Kidney (tissue), 14 donors: ENCODE measurements around the gene NHERF2. TPM values are rescaled to one million over a fixed set of nuclear protein-coding genes. Genes with fewer than 3 reads are reported as not detected.
"Not testable (repeated sequence)": the region's sequence is repeated elsewhere in the genome, so short reads cannot be mapped to it uniquely, and the experiment has no call there.

Experiments
- DNase-seq, 5 donors: peaks; one replicate each; pipeline ENCODE4 v3.0.0-alpha.2; 2013 to 2020
- FAIRE-seq: peaks from 2 replicates; lab custom pipeline; 2012; peaks lifted over from hg19 to GRCh38; lab: Jason Lieb, UNC
- H3K27ac ChIP-seq, 2 donors: one replicate each; pipeline ENCODE4 v1.7.0; 2013; ENCODE audit warnings: low read depth in 2 of 2, low read length in 2 of 2, inconsistent platforms in 1 of 2
- H3K27me3 ChIP-seq: one replicate; pipeline ENCODE4 v1.7.1; 2013; ENCODE audit warnings: low read length, inconsistent platforms; ENCODE audit not compliant: control insufficient read depth, insufficient read depth
- H3K36me3 ChIP-seq, 3 donors: one replicate each; pipeline versions ENCODE4 v1.7.0 to v1.7.1; 2013; ENCODE audit warnings: low read length in 3 of 3, control low read depth in 1 of 3, inconsistent platforms in 1 of 3; ENCODE audit not compliant: insufficient read depth in 3 of 3, control insufficient read depth in 2 of 3
- H3K4me1 ChIP-seq, 3 donors: one replicate each; pipeline versions ENCODE4 v1.7.0 to v1.7.1; 2013; ENCODE audit warnings: low read length in 3 of 3, inconsistent platforms in 1 of 3, low read depth in 1 of 3; ENCODE audit not compliant: control insufficient read depth in 2 of 3, insufficient read depth in 2 of 3
- H3K4me3 ChIP-seq, 3 donors: one replicate each; pipeline versions ENCODE4 v1.7.0 to v1.8.1; 2013; ENCODE audit warnings: low read length in 3 of 3, control low read depth in 1 of 3, inconsistent platforms in 1 of 3
- H3K9ac ChIP-seq, 3 donors: one replicate each; pipeline versions ENCODE4 v1.7.0 to v1.7.1; 2013; ENCODE audit warnings: low read length in 3 of 3, control low read depth in 1 of 3, inconsistent platforms in 1 of 3
- H3K9me3 ChIP-seq, 3 donors: one replicate each; pipeline versions ENCODE4 v1.7.0 to v1.7.1; 2013; ENCODE audit warnings: low read length in 3 of 3, control low read depth in 1 of 3, inconsistent platforms in 1 of 3; ENCODE audit not compliant: control insufficient read depth in 2 of 3, insufficient read depth in 1 of 3
- intact Hi-C: fragments of 100-400 bp; cut with DNase I; formaldehyde crosslinking; loops from one replicate; pipeline ENCODE4 v1.11.1; 2022
- polyA plus RNA-seq: library from polyadenylated mRNA; stranded (reverse); fragments of 350-450 nt; fragmentation: Illumina TruSeq; extraction: RNeasy Lipid Tissue Mini Kit (QIAGEN cat#74804); gene quantifications from one replicate; pipeline ENCODE4 v1.2.3, GENCODE V29; 2014; ENCODE audit warnings: low read depth, low replicate concordance; ENCODE audit not compliant: insufficient read depth
- total RNA-seq: library from RNA; stranded (reverse); fragmentation: NEBNext Ultra II Directional; extraction: Animal tissue kit (Norgen Biotek cat#: 25700); gene quantifications from one replicate; pipeline ENCODE4 v1.2.1, GENCODE V29; 2021
- TF ChIP-seq, protein P1 (sequence below): IDR thresholded peaks from 3 replicates; pipeline ENCODE4 v1.5.1; 2012; ENCODE audit warnings: mild to moderate bottlenecking, moderate library complexity, borderline replicate concordance; ENCODE audit not compliant: insufficient read depth; ENCODE audit errors: extremely low read depth
- donor health status: control.
- donor health status: control.
- donor health status: control.
- donor health status: control.
- donor health status: control.
- donor health status: DM: yes; HTN: yes; CAD: no.
- donor health status: Normal renal cell carcinoma (clear cell type).

Gene NHERF2
- total and polyA plus RNA-seq, 2 donors from 2014 or later: 238 to 405 TPM

DNA sequence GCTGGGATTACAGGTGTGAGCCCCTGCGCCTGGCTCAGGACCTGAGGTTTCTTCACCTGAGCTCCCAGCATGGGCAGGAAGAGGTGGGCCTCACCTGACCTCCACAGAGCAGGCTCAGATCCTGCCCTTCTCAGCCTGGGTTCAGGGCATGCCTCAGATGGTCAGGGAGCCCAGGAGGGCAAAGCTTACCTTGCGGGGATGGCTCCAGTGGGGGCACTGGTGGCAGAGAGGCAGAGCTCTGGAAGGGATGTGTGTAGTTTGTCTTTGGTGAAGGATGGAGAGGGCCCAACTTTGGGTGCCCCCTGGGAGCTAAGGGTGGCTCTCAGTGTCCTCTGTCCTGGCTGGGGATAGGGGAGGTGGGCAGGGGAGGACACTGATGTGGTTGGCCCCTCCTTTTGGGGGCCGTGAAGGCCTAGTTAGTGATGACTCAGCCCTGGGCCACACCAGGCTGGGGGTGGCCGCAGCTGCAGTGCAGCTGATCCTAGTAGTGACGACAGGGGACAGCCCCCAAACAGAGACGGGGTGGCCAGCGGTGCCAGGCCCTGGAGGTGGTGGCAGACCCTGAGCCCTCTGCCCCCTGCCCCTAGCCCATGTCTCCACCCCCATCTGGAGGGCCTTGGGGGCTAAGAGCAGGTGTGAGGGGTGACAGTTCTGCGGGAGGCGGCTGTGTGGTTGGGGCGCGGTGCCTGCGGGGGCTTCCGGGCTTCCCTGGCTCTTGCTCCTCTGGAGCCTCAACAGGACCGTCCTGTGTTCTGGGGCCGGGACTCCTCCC is 5.8 kb downstream of the NHERF2 start:
- H3K36me3 ChIP-seq: peaks cover 0 to 3% (median 0%) of the 10 kb centered on the region in 3 donors
- H3K27ac ChIP-seq: peak overlapping the region; percentile 76 to 82
- DNase-seq: peak in 1 of 5 donors; percentile 54
- H3K9ac ChIP-seq: no peak overlapping the region
- intact Hi-C loops: no loop called here
- H3K4me3 ChIP-seq: peak overlapping the region in 1 of 3 donors; percentile 60
- no peaks in the 10 kb centered on the region for H3K27me3 ChIP-seq
- FAIRE-seq: no peak
- no peaks in the 10 kb centered on the region for H3K9me3 ChIP-seq
- TF ChIP-seq, protein P1, sequence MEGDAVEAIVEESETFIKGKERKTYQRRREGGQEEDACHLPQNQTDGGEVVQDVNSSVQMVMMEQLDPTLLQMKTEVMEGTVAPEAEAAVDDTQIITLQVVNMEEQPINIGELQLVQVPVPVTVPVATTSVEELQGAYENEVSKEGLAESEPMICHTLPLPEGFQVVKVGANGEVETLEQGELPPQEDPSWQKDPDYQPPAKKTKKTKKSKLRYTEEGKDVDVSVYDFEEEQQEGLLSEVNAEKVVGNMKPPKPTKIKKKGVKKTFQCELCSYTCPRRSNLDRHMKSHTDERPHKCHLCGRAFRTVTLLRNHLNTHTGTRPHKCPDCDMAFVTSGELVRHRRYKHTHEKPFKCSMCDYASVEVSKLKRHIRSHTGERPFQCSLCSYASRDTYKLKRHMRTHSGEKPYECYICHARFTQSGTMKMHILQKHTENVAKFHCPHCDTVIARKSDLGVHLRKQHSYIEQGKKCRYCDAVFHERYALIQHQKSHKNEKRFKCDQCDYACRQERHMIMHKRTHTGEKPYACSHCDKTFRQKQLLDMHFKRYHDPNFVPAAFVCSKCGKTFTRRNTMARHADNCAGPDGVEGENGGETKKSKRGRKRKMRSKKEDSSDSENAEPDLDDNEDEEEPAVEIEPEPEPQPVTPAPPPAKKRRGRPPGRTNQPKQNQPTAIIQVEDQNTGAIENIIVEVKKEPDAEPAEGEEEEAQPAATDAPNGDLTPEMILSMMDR: no peak
- H3K4me1 ChIP-seq: peaks cover 0 to 37% (median 0%) of the 10 kb centered on the region in 3 donors

DNA sequence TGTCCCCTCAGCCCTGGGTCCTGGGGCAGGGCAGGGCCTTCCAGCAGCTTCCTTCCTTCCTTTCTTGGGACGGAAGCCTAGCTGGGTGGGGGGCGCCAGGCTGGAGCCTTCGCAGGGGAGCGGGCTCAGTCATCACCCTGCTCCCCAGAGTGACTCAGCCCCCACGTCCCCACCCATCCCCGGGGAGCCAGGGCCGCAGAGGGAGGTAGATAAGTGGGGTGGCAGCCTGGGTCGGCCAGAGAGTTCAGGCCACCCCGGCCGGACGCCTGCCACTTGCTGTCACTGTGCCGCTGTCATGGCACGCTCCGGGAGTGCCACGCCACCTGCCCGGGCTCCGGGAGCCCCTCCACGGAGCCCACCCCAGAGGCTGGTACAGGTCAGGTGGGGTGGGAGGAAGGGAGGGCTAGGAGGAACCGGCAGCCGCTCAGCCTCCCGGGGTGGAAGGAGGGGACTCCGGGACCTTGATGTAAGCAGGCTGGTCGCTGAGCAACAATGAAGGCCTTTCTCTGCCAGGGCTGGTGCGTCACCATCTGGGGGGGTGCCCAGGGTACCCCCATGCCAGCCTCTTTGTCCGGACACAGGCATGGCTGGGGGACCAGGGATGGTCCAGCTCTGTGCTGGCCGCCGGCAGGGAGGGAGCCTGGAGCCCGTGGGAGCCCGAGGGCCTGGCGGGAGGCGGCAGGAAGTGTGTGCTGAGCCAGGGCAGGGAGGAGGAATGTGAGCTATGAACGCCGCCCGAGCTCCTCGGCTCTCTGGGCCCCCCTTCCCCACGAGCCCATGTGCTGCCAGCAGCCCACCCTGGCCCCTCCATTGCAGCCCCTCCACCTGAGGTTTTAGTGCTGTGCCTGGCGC is 6.6 kb downstream of the NHERF2 start:
- Histone ChIP-seq H3K4me3 (peak overlapping the region in 2 of 3 donors; percentile 38 to 60), H3K9me3 (no peaks in the 10 kb centered on the region), H3K9ac (no peak overlapping the region), H3K36me3 (peaks cover 0 to 4% (median 0%) of the 10 kb centered on the region in 3 donors), H3K4me1 (peaks cover 0 to 36% (median 0%) of the 10 kb centered on the region in 3 donors), H3K27me3 (no peaks in the 10 kb centered on the region), H3K27ac (peak overlapping the region; percentile 76 to 82)
- DNase-seq (peak in 4 of 5 donors; percentile 66 to 88 (median 84)), FAIRE-seq (no peak)
- intact Hi-C loops: no loop called here
- TF ChIP-seq, protein P1: no peak

DNA sequence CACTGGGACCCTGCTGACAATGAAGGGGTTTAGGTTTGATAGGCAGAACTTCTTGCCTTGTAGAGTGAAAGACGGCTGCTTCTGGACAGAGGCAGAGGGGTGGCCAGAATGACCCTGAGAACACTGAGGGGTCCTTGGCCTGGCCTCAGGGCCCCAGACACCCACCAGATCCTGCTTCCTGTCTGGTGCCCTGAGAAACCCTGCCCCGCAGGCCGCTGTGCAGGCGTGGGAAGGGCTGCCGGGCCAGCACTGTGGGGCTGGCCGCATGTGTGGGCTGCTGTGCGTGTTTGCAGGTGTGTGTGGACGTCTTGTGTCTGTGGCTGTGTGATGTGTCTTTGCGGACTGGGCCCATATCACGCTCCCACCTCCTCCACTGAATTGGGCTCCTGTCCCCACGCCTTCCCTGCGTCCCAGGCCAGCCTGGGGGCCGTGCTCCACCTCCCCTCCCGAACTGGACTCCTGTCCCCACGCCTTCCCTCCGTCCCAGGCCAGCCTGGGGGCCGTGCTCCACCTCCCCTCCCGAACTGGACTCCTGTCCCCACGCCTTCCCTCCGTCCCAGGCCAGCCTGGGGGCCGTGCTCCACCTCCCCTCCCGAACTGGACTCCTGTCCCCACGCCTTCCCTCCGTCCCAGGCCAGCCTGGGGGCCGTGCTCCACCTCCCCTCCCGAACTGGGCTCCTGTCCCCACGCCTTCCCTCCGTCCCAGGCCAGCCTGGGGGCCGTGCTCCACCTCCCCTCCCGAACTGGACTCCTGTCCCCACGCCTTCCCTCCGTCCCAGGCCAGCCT is 7.4 kb downstream of the NHERF2 start:
- Histone ChIP-seq H3K4me1 (peaks cover 0 to 39% (median 0%) of the 10 kb centered on the region in 3 donors), H3K27ac (peak overlapping the region; percentile 76 to 82), H3K4me3 (peak overlapping the region in 2 of 3 donors; percentile 38 to 60)
- H3K36me3 ChIP-seq, FAIRE-seq, H3K27me3 ChIP-seq, DNase-seq, intact Hi-C loops, H3K9me3 ChIP-seq, H3K9ac ChIP-seq: not testable (repeated sequence)
